Measurements from ENCODE around the gene TSHZ2.

TSHZ2 gene

GRCh38 chr20:53187392-53188068 is 215.4 kb downstream of the TSHZ2 start:
- H3K27ac ChIP-seq: no peak overlapping the region
- no peak for TF ChIP-seq CTCF (conservative IDR thresholded peaks at IDR 0.05)
- TF ChIP-seq ZFX (IDR thresholded peaks at IDR 0.05): no peak

GRCh38 chr20:53190225-53190624 is 218.1 kb downstream of the TSHZ2 start:
- TF ChIP-seq CTCF (conservative IDR thresholded peaks at IDR 0.05) (no peak), ZFX (IDR thresholded peaks at IDR 0.05) (no peak)
- H3K27ac ChIP-seq: no peak overlapping the region

GRCh38 chr20:53191957-53192356 is 219.8 kb downstream of the TSHZ2 start:
- TF ChIP-seq ZFX (IDR thresholded peaks at IDR 0.05) (no peak), CTCF (conservative IDR thresholded peaks at IDR 0.05) (no peak)
- H3K27ac ChIP-seq: no peak overlapping the region

- no peak overlapping the region for H3K27ac ChIP-seq
- TF ChIP-seq CTCF (conservative IDR thresholded peaks at IDR 0.05): no peak
Measured at GRCh38 chr20:53194306-53195290, 222.4 kb downstream of the TSHZ2 start.

GRCh38 chr20:53195876-53196610 is 223.9 kb downstream of the TSHZ2 start:
- no peak overlapping the region for H3K27ac ChIP-seq
- TF ChIP-seq CTCF (conservative IDR thresholded peaks at IDR 0.05) (peak; percentile 30), ZFX (IDR thresholded peaks at IDR 0.05) (no peak)

- no peak overlapping the region for H3K27ac ChIP-seq
- TF ChIP-seq CTCF (conservative IDR thresholded peaks at IDR 0.05) (0 out of 2 replicates have a peak, but pooled peaks have one; percentile 8), ZFX (IDR thresholded peaks at IDR 0.05) (no peak)
Measured at GRCh38 chr20:53201588-53201987, 229.4 kb downstream of the TSHZ2 start.

All from C4-2B (cell line).